OCI-LY7 (cell line): ENCODE results near the gene DNAAF2.

ENCODE experiments used
- CTCF ChIP-seq: fragments of 200-600 bp; sonication (generic); conservative IDR thresholded peaks from 2 replicates; pipeline ENCODE4 v1.5.1; 2014; ENCODE audit warnings: mild to moderate bottlenecking, antibody characterized with exemption, low read length, moderate library complexity, mixed read lengths
- EZH2phosphoT487 ChIP-seq: fragments of 200-600 bp; sonication (generic); IDR thresholded peaks from 2 replicates; pipeline ENCODE4 v1.6.1; 2018; ENCODE audit warnings: low read depth, borderline replicate concordance, mild to moderate bottlenecking, mixed run types, antibody characterized with exemption, low read length, moderate library complexity, mixed read lengths

GRCh38 chr14:49623387-49623786, 11.7 kb downstream of the DNAAF2 start:
- no peak for TF ChIP-seq CTCF
- no peak for TF ChIP-seq EZH2phosphoT487
